ENCODE measurements around the gene IL31RA.

- no peak for TF ChIP-seq CTCF (conservative IDR thresholded peaks at IDR 0.05)
- TF ChIP-seq ZFX (IDR thresholded peaks at IDR 0.05) = no peak
Observed at GRCh38 chr5:55866485-55866884, 15.3 kb downstream of the IL31RA start.

Data from C4-2B (cell line).